Transverse colon (tissue), 4 donors: ENCODE data around the gene BID.

Source experiments
- CTCF ChIP-seq, 5 experiments: fragments of 200-600 bp in 3 of 5; fragments of 450-650 bp in 2 of 5; sonication (generic) in 3 of 5; IDR thresholded peaks; 1 replicate in 2 of 5; 2 replicates in 3 of 5; pipeline ENCODE4 v1.5.1; 2016 to 2017; ENCODE audit warnings: antibody characterized with exemption in 5 of 5, inconsistent platforms in 3 of 5, mild to moderate bottlenecking in 2 of 5, moderate library complexity in 1 of 5
- EP300 ChIP-seq: sonication (generic); formaldehyde crosslinking; IDR thresholded peaks from one replicate; pipeline ENCODE4 v1.6.1; 2017; ENCODE audit warnings: antibody characterized with exemption, low read depth
- POLR2A ChIP-seq: fragments of 450-650 bp; IDR thresholded peaks from one replicate; pipeline ENCODE4 v1.6.1; 2016; ENCODE audit warnings: antibody characterized with exemption, mild to moderate bottlenecking, moderate library complexity
- POLR2AphosphoS5 ChIP-seq, 3 donors: sonication (generic); formaldehyde crosslinking; IDR thresholded peaks; one replicate each; pipeline ENCODE4 v1.6.1; 2016; ENCODE audit warnings: antibody characterized with exemption in 3 of 3

GRCh38 chr22:17782621-17783020 lies 8.4 kb upstream of the BID start:
- no peak for TF ChIP-seq CTCF (IDR thresholded peaks at IDR 0.05)
- TF ChIP-seq EP300: no peak
- TF ChIP-seq POLR2AphosphoS5 (IDR thresholded peaks at IDR 0.05): no peak
- no peak for TF ChIP-seq POLR2A
